Neuronal stem cell (in vitro differentiated cells): ENCODE measurements around the gene PGRMC1.
A peak's percentile ranks its signal among the peaks of the same experiment; 100 is the strongest.

Source experiments
- DNase-seq: peaks from one replicate; pipeline ENCODE4 v3.0.0-alpha.2; 2013; ENCODE audit warnings: low spot score
- H2AFZ ChIP-seq: one replicate; pipeline ENCODE4 v1.6.1; 2013; ENCODE audit warnings: mild to moderate bottlenecking, low read length, inconsistent platforms
- H2AK5ac ChIP-seq: 2 replicates; pipeline ENCODE4 v1.6.1; 2013; ENCODE audit warnings: low read depth, mild to moderate bottlenecking, inconsistent platforms, low read length, moderate library complexity, mixed read lengths
- H2BK120ac ChIP-seq: 2 replicates; pipeline ENCODE4 v1.6.1; 2013; ENCODE audit warnings: low read depth, mild to moderate bottlenecking, inconsistent platforms, low read length, moderate library complexity, mixed read lengths
- H2BK12ac ChIP-seq: one replicate; pipeline ENCODE4 v1.6.1; 2013; ENCODE audit warnings: low read length, inconsistent platforms
- H2BK15ac ChIP-seq: 2 replicates; pipeline ENCODE4 v1.6.1; 2013; ENCODE audit warnings: mild to moderate bottlenecking, low read length, inconsistent platforms, mixed read lengths
- H2BK5ac ChIP-seq: one replicate; pipeline ENCODE4 v1.6.1; 2013; ENCODE audit warnings: inconsistent platforms, mild to moderate bottlenecking, low read length, moderate library complexity
- H3K14ac ChIP-seq: one replicate; pipeline ENCODE4 v1.6.1; 2013; ENCODE audit warnings: low read length, inconsistent platforms
- H3K18ac ChIP-seq: 2 replicates; pipeline ENCODE4 v1.6.1; 2013; ENCODE audit warnings: low read length, inconsistent platforms
- H3K23ac ChIP-seq: 2 replicates; pipeline ENCODE4 v1.6.1; 2013; ENCODE audit warnings: low read depth, mild to moderate bottlenecking, mixed read lengths, low read length, inconsistent platforms; ENCODE audit not compliant: poor library complexity
- H3K27ac ChIP-seq: replicated peaks from 3 replicates; pipeline ENCODE4 v1.5.1; 2013; ENCODE audit warnings: low read length, inconsistent platforms
- H3K27me3 ChIP-seq, 3 experiments: 2 replicates each; pipeline ENCODE4 v1.6.1; 2013; ENCODE audit warnings: low read length in 3 of 3, mild to moderate bottlenecking in 2 of 3, inconsistent platforms in 1 of 3, low read depth in 1 of 3, mixed read lengths in 1 of 3, moderate library complexity in 1 of 3; ENCODE audit not compliant: control insufficient read depth in 3 of 3, insufficient read depth in 3 of 3
- H3K36me3 ChIP-seq, 2 donors: replicated peaks in 1 of 2; 2 replicates each; pipeline ENCODE4 v1.6.1; 2013; ENCODE audit warnings: low read length in 2 of 2; ENCODE audit not compliant: control insufficient read depth in 2 of 2, insufficient read depth in 2 of 2
- H3K4ac ChIP-seq: 2 replicates; pipeline ENCODE4 v1.6.1; 2013; ENCODE audit warnings: inconsistent platforms, mild to moderate bottlenecking, low read length, moderate library complexity
- H3K4me1 ChIP-seq, 2 donors: 1 replicate in 1 of 2; 2 replicates in 1 of 2; pipeline ENCODE4 v1.6.1; 2013; ENCODE audit warnings: low read length in 2 of 2, low read depth in 1 of 2; ENCODE audit not compliant: control insufficient read depth in 2 of 2, insufficient read depth in 1 of 2
- H3K4me2 ChIP-seq: one replicate; pipeline ENCODE4 v1.6.1; 2013; ENCODE audit warnings: mild to moderate bottlenecking, low read length, inconsistent platforms; ENCODE audit not compliant: insufficient read depth, poor library complexity, severe bottlenecking
- H3K4me3 ChIP-seq, 2 donors: 2 replicates each; pipeline ENCODE4 v1.5.1; 2013; ENCODE audit warnings: low read length in 2 of 2, mild to moderate bottlenecking in 2 of 2, inconsistent platforms in 1 of 2, moderate library complexity in 1 of 2
- H3K79me1 ChIP-seq: one replicate; pipeline ENCODE4 v1.6.1; 2013; ENCODE audit warnings: low read depth, mild to moderate bottlenecking, inconsistent platforms, low read length, moderate library complexity
- H3K9ac ChIP-seq: one replicate; pipeline ENCODE4 v1.6.1; 2013; ENCODE audit warnings: mild to moderate bottlenecking, low read depth, low read length, inconsistent platforms; ENCODE audit not compliant: poor library complexity
- H3K9me3 ChIP-seq, 2 donors: replicated peaks in 1 of 2; 2 replicates each; pipeline versions ENCODE3 to v1.6.1; 2013; ENCODE audit warnings: low read length in 2 of 2, mild to moderate bottlenecking in 2 of 2, inconsistent platforms in 1 of 2, low read depth in 1 of 2, mixed read lengths in 1 of 2, moderate library complexity in 1 of 2; ENCODE audit not compliant: control insufficient read depth in 2 of 2, insufficient read depth in 1 of 2
- H4K8ac ChIP-seq: one replicate; pipeline ENCODE4 v1.6.1; 2013; ENCODE audit warnings: low read depth, mild to moderate bottlenecking, inconsistent platforms, low read length, moderate library complexity
- H4K91ac ChIP-seq: one replicate; pipeline ENCODE4 v1.6.1; 2013; ENCODE audit warnings: low read length, low read depth, mild to moderate bottlenecking, inconsistent platforms; ENCODE audit not compliant: poor library complexity
- WGBS, 2 donors: extraction: QIAGEN DNeasy Blood & Tissue Kit; methylation state at CpG; one replicate each; pipeline ENCODE4 v1.1.7; 2013; ENCODE audit warnings: missing lambda C conversion rate in 2 of 2, mixed read lengths in 1 of 2; ENCODE audit not compliant: insufficient read length in 2 of 2, insufficient replicate concordance in 1 of 2; ENCODE audit errors: extremely low coverage in 2 of 2; 5-methylcytosine and 5-hydroxymethylcytosine counted together

Gene PGRMC1

GRCh38 chrX:119230850-119231249 lies 5.2 kb upstream of the PGRMC1 start:
- Histone ChIP-seq H2BK120ac (no peak overlapping the region), H2BK5ac (no peak overlapping the region), H3K18ac (no peak overlapping the region), H3K4me1 (peaks cover 0 to 3% of the 10 kb centered on the region in 2 donors), H3K14ac (no peak overlapping the region), H3K9me3 (no peaks in the 10 kb centered on the region), H3K4me3 (no peak overlapping the region), H3K4me2 (no peak overlapping the region), H3K9ac (no peak overlapping the region), H3K27ac (no peak overlapping the region), H3K79me1 (no peaks in the 10 kb centered on the region), H2BK15ac (no peak overlapping the region), H3K36me3 (no peaks in the 10 kb centered on the region), H2AK5ac (no peak overlapping the region), H3K27me3 (peaks cover 0 to 27% (median 0%) of the 10 kb centered on the region in 3 experiments), H4K8ac (no peak overlapping the region), H2BK12ac (no peak overlapping the region), H3K23ac (no peak overlapping the region), H3K4ac (no peak overlapping the region), H4K91ac (no peak overlapping the region), H2AFZ (no peak overlapping the region)
- DNase-seq: no peak
- no CpG with 5 or more reads among the region's 2 CpGs for WGBS, 2 donors

- Histone ChIP-seq H3K27ac (no peak overlapping the region), H3K4me2 (no peak overlapping the region), H4K8ac (no peak overlapping the region), H3K9ac (no peak overlapping the region), H2BK5ac (no peak overlapping the region), H4K91ac (no peak overlapping the region), H2BK15ac (no peak overlapping the region), H3K9me3 (no peaks in the 10 kb centered on the region), H2AFZ (no peak overlapping the region), H3K18ac (no peak overlapping the region), H3K36me3 (no peaks in the 10 kb centered on the region), H2BK12ac (no peak overlapping the region), H2AK5ac (no peak overlapping the region), H3K4me3 (no peak overlapping the region), H3K27me3 (peaks cover 0 to 27% (median 0%) of the 10 kb centered on the region in 3 experiments), H2BK120ac (no peak overlapping the region), H3K14ac (no peak overlapping the region), H3K23ac (no peak overlapping the region), H3K4me1 (peaks cover 0 to 3% of the 10 kb centered on the region in 2 donors), H3K79me1 (no peaks in the 10 kb centered on the region), H3K4ac (no peak overlapping the region)
- WGBS, 2 donors: no CpG with 5 or more reads among the region's 1 CpG
- no peak for DNase-seq
Measured at GRCh38 chrX:119231936-119232445, 4.1 kb upstream of the PGRMC1 start.

- no peak overlapping the region for H3K9ac ChIP-seq
- no peak overlapping the region for H3K4me3 ChIP-seq
- no peak overlapping the region for H4K91ac ChIP-seq
- no peak overlapping the region for H3K18ac ChIP-seq
- H2AK5ac ChIP-seq: no peak overlapping the region
- no peak overlapping the region for H3K23ac ChIP-seq
- no peak overlapping the region for H3K4ac ChIP-seq
- no peak overlapping the region for H3K27ac ChIP-seq
- no peak overlapping the region for H3K4me2 ChIP-seq
- peaks cover 0 to 15% (median 0%) of the 10 kb centered on the region in 3 experiments for H3K27me3 ChIP-seq
- no peak overlapping the region for H2BK5ac ChIP-seq
- WGBS, 2 donors: no CpG with 5 or more reads among the region's 8 CpGs
- peaks cover 2 to 3% of the 10 kb centered on the region in 2 donors for H3K4me1 ChIP-seq
- no peak overlapping the region for H4K8ac ChIP-seq
- no peak overlapping the region for H2BK12ac ChIP-seq
- no peak overlapping the region for H2BK120ac ChIP-seq
- no peak overlapping the region for H3K14ac ChIP-seq
- no peak for DNase-seq
- H3K36me3 ChIP-seq: peaks cover 0 to 18% of the 10 kb centered on the region in 2 donors
- no peaks in the 10 kb centered on the region for H3K9me3 ChIP-seq
- H3K79me1 ChIP-seq: no peaks in the 10 kb centered on the region
- H2BK15ac ChIP-seq: no peak overlapping the region
- peak overlapping the region; percentile 92 for H2AFZ ChIP-seq
Measured at GRCh38 chrX:119235051-119235511, 1.0 kb upstream of the PGRMC1 start.

- no peak overlapping the region for H4K91ac ChIP-seq
- H3K36me3 ChIP-seq: peaks cover 0 to 37% of the 10 kb centered on the region in 2 donors
- no peak overlapping the region for H2BK120ac ChIP-seq
- peaks cover 2 to 3% of the 10 kb centered on the region in 2 donors for H3K4me1 ChIP-seq
- H3K14ac ChIP-seq: peak overlapping the region; percentile 6
- WGBS, 2 donors: no CpG with 5 or more reads among the region's 58 CpGs
- H3K4me2 ChIP-seq: peak overlapping the region; percentile 45
- peak overlapping the region; percentile 95 for H3K23ac ChIP-seq
- no peak overlapping the region for H2BK15ac ChIP-seq
- H3K4me3 ChIP-seq: peak overlapping the region; percentile 77 to 94
- H3K79me1 ChIP-seq: no peaks in the 10 kb centered on the region
- H2AFZ ChIP-seq: peak overlapping the region; percentile 92
- peak overlapping the region; percentile 94 for H3K9ac ChIP-seq
- H3K9me3 ChIP-seq: no peaks in the 10 kb centered on the region
- peak overlapping the region; percentile 90 for H2BK5ac ChIP-seq
- H2BK12ac ChIP-seq: no peak overlapping the region
- peak overlapping the region; percentile 96 for H3K18ac ChIP-seq
- no peak for DNase-seq
- H3K27me3 ChIP-seq: peaks cover 0 to 15% (median 0%) of the 10 kb centered on the region in 3 experiments
- peak overlapping the region; percentile 74 for H3K27ac ChIP-seq
- H2AK5ac ChIP-seq: no peak overlapping the region
- no peak overlapping the region for H4K8ac ChIP-seq
- no peak overlapping the region for H3K4ac ChIP-seq
Measured at GRCh38 chrX:119236623-119237561, 807 bp downstream of the PGRMC1 start.
